Keratinocyte (primary cell): ENCODE measurements around the gene DYNC1LI2. TPM values are rescaled to one million over a fixed set of nuclear protein-coding genes. Genes with fewer than 3 reads are reported as not detected.
A peak's percentile ranks its signal among the peaks of the same experiment; 100 is the strongest.

Experiments used
- DNase-seq: peaks from one replicate; pipeline ENCODE4 v3.0.0-alpha.2; 2011; ENCODE audit warnings: low read depth, missing footprints, low spot score
- FAIRE-seq: peaks from 2 replicates; lab custom pipeline; 2011; peaks lifted over from hg19 to GRCh38; lab: Jason Lieb, UNC
- H2AFZ ChIP-seq: 2 replicates; pipeline ENCODE4 v1.6.0; 2012; ENCODE audit warnings: low read length, control low read depth, inconsistent platforms; ENCODE audit not compliant: control insufficient read depth
- H3K27ac ChIP-seq: 2 replicates; pipeline ENCODE4 v1.5.1; 2011; ENCODE audit warnings: low read length; ENCODE audit not compliant: control insufficient read depth, insufficient read depth
- H3K27me3 ChIP-seq: 3 replicates; pipeline ENCODE4 v1.6.0; 2011; ENCODE audit warnings: low read length; ENCODE audit not compliant: control insufficient read depth, insufficient read depth; ENCODE audit errors: extremely low read depth
- H3K36me3 ChIP-seq, 2 experiments: 2 replicates in 1 of 2; 3 replicates in 1 of 2; pipeline ENCODE4 v1.5.1; 2011; ENCODE audit warnings: low read length in 2 of 2, mild to moderate bottlenecking in 1 of 2; ENCODE audit not compliant: control insufficient read depth in 2 of 2, insufficient read depth in 2 of 2; ENCODE audit errors: extremely low read depth in 1 of 2
- H3K4me1 ChIP-seq: 3 replicates; pipeline ENCODE4 v1.5.1; 2011; ENCODE audit warnings: low read length; ENCODE audit not compliant: control insufficient read depth, insufficient read depth; ENCODE audit errors: extremely low read depth
- H3K4me2 ChIP-seq: 3 replicates; pipeline ENCODE4 v1.6.0; 2011; ENCODE audit warnings: low read depth, low read length; ENCODE audit not compliant: control insufficient read depth, insufficient read depth; ENCODE audit errors: extremely low read depth
- H3K4me3 ChIP-seq, 3 experiments: fragments of 200-600 bp in 1 of 3; sonication (generic) in 1 of 3; 2 replicates in 2 of 3; 3 replicates in 1 of 3; pipeline ENCODE4 v1.5.1; 2011 to 2016; ENCODE audit warnings: low read length in 3 of 3, mild to moderate bottlenecking in 3 of 3, control low read depth in 2 of 3, inconsistent platforms in 1 of 3, low read depth in 1 of 3, mixed read lengths in 1 of 3, mixed run types in 1 of 3, moderate library complexity in 1 of 3; ENCODE audit not compliant: control insufficient read depth in 2 of 3, insufficient read depth in 2 of 3; ENCODE audit errors: extremely low read depth in 1 of 3
- H3K79me2 ChIP-seq: 2 replicates; pipeline ENCODE4 v1.6.0; 2012; ENCODE audit warnings: low read length; ENCODE audit not compliant: control insufficient read depth, insufficient read depth
- H3K9ac ChIP-seq: 3 replicates; pipeline ENCODE4 v1.6.0; 2011; ENCODE audit warnings: low read length; ENCODE audit not compliant: control insufficient read depth, insufficient read depth; ENCODE audit errors: extremely low read depth
- H3K9me1 ChIP-seq: 3 replicates; pipeline ENCODE4 v1.6.0; 2011; ENCODE audit warnings: low read length; ENCODE audit not compliant: control insufficient read depth, insufficient read depth; ENCODE audit errors: extremely low read depth
- H3K9me3 ChIP-seq: 2 replicates; pipeline ENCODE4 v1.5.1; 2012; ENCODE audit warnings: low read depth, low read length; ENCODE audit not compliant: control insufficient read depth
- H4K20me1 ChIP-seq: 3 replicates; pipeline ENCODE4 v1.6.0; 2011; ENCODE audit warnings: low read length; ENCODE audit not compliant: control insufficient read depth, insufficient read depth; ENCODE audit errors: extremely low read depth
- CTCF ChIP-seq, 3 experiments: IDR thresholded peaks in 1 of 3; conservative IDR thresholded peaks in 1 of 3; optimal IDR thresholded peaks in 1 of 3; 2 replicates in 2 of 3; 3 replicates in 1 of 3; pipeline versions ENCODE3 to v1.5.1; 2011; ENCODE audit warnings: low read length in 3 of 3, mild to moderate bottlenecking in 3 of 3, moderate library complexity in 2 of 3, control low read depth in 1 of 3, inconsistent platforms in 1 of 3; ENCODE audit not compliant: insufficient read depth in 2 of 3; ENCODE audit errors: extremely low read depth in 1 of 3
- EZH2 ChIP-seq: IDR thresholded peaks from one replicate; pipeline ENCODE4 v1.6.1; 2012; ENCODE audit warnings: inconsistent platforms, mild to moderate bottlenecking, low read length, moderate library complexity
- dilution Hi-C: fragments of 300-500 bp; cut with MboI; formaldehyde crosslinking; loops from one replicate; pipeline ENCODE4 v1.7.0; 2020; ENCODE audit warnings: low sequenced_read_pairs; ENCODE audit not compliant: extremely low pct_ligation_motif_present
- polyA plus RNA-seq, 5 experiments: library from polyadenylated mRNA; depleted of rRNA in 3 of 5; stranded (reverse) in 3 of 5; stranded (forward) in 1 of 5; unstranded in 1 of 5; fragments of >200 nt; gene quantifications; 1 replicate in 1 of 5; 2 replicates in 3 of 5; 3 replicates in 1 of 5; pipeline versions ENCODE4 v1.2.1 to v1.2.3, GENCODE V29; 2011 to 2012; ENCODE audit warnings: missing spikeins in 2 of 5, low read depth in 1 of 5, low replicate concordance in 1 of 5

The DYNC1LI2 gene
- polyA plus RNA-seq, 1 donor (not counting 4 experiments of a cell fraction or from before 2014, with no cell fraction given), result 66.0 TPM

DNA sequence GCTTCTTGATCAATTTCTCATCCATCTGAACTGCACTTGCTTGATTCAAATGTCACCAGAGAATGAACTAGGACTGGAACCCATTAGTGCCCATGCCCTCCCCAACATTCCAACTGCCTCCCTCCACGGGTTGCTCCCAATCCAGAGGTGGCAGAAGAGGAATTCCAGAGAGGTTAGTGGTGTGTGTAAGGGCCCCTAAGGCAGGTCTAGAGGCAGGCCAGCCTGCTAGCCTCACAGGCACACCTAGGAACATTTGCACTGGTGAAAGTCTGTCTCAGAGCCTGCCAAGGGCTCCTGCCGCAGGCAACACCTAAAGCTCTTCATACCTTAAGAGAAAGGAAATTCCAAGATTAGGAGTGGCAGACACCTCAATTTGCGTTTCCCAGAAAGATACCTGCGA lies 33.6 kb downstream of the DYNC1LI2 start:
- Histone ChIP-seq H2AFZ (no peak overlapping the region), H3K4me1 (peaks cover 38% of the 10 kb centered on the region), H3K9me3 (no peaks in the 10 kb centered on the region), H3K79me2 (no peaks in the 10 kb centered on the region), H3K27me3 (no peaks in the 10 kb centered on the region), H3K9ac (peak overlapping the region; percentile 33), H3K4me2 (no peak overlapping the region), H3K9me1 (peaks cover 3% of the 10 kb centered on the region), H3K36me3 (peaks cover under 1% of the 10 kb centered on the region in 2 experiments), H3K4me3 (peak overlapping the region in 1 of 3 experiments; percentile 40), H4K20me1 (no peaks in the 10 kb centered on the region), H3K27ac (peak overlapping the region; percentile 59)
- TF ChIP-seq EZH2 (no peak), CTCF (optimal IDR thresholded peaks at IDR 0.05 in 1 of 3, IDR thresholded peaks at IDR 0.05 in 1 of 3, conservative IDR thresholded peaks at IDR 0.05 in 1 of 3; ENCODE audit: extremely low read depth in 1 of 3, insufficient read depth in 2 of 3, low read length in 3 of 3) (no peak)
- FAIRE-seq (peak; percentile 83), DNase-seq (no peak)
- dilution Hi-C loops, result no loop called here

DNA sequence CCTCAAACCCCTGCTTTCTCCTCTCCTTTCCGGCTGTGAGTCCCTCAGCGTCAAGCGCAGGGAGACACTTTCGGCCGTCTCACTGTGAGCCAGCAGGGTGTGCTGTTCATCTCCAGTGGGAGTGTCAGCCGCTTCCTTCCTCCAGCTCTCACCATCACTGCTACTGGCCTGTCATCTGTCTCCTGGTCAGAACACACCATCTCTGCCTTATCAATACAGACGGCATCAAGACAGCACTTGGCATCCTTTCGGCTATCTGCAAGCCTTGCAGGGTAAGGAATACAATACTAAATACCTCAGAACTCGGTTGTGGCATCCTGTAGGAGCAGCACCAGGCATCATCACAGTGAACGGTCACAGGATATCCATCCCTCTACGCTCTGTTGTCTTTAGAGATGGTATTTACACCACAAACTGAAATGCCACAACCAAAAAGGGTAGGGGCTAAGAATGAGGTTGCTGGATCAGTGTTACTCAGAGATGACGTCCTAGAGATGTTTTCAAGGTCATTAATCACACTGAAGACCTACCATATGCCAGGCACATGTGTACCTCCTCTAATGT lies 34.2 kb downstream of the DYNC1LI2 start:
- dilution Hi-C loops, result no loop called here
- Histone ChIP-seq H3K27me3 (no peaks in the 10 kb centered on the region), H3K9me1 (peaks cover 3% of the 10 kb centered on the region), H3K4me1 (peaks cover 38% of the 10 kb centered on the region), H3K79me2 (no peaks in the 10 kb centered on the region), H3K9ac (no peak overlapping the region), H3K36me3 (no peaks in the 10 kb centered on the region), H3K4me2 (no peak overlapping the region), H3K27ac (no peak overlapping the region), H3K9me3 (no peaks in the 10 kb centered on the region), H3K4me3 (no peak overlapping the region), H2AFZ (no peak overlapping the region), H4K20me1 (no peaks in the 10 kb centered on the region)
- DNase-seq (no peak), FAIRE-seq (peak; percentile 36)
- TF ChIP-seq EZH2 (no peak), CTCF (optimal IDR thresholded peaks at IDR 0.05 in 1 of 3, IDR thresholded peaks at IDR 0.05 in 1 of 3, conservative IDR thresholded peaks at IDR 0.05 in 1 of 3; ENCODE audit: extremely low read depth in 1 of 3, insufficient read depth in 2 of 3, low read length in 3 of 3) (peak; percentile 37 to 55 (median 41))
